Fibroblast of pulmonary artery (primary cell): ENCODE results near the gene SLC25A39.

Experiments used
- DNase-seq: peaks from one replicate; pipeline ENCODE4 v3.0.0-alpha.2; 2010; ENCODE audit warnings: low read depth
- H3K4me3 ChIP-seq: replicated peaks from 2 replicates; pipeline ENCODE4 v1.5.1; 2011; ENCODE audit warnings: low read depth, mild to moderate bottlenecking, control low read depth, low read length, moderate library complexity
- TF ChIP-seq, protein P1 (sequence below): IDR thresholded peaks from 2 replicates; pipeline ENCODE4 v1.5.1; 2011; ENCODE audit warnings: mild to moderate bottlenecking, control low read depth, low read length, inconsistent platforms; ENCODE audit errors: missing control alignments

Gene SLC25A39

DNA sequence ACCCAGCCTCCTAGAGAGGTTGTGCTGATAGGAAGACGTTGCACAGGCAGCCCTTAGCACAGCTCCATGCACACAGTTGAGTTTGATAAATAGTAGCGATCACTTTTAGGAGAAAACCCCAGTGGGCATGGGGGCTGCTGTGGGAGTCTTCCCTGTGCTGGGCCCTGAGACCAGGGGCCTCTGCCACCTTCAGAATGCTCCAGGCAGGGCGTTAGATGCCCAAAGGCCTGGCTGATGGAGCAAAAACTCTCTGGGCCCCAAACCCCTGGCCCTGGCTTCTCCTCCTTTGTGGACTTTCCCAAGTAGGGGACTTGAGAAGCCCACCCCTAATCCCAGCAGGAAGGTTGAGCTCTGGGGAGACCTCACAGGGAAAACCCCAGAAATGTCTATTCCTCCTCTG lies 42.4 kb downstream of the SLC25A39 start:
- H3K4me3 ChIP-seq: no peak overlapping the region
- DNase-seq: no peak
- TF ChIP-seq, protein P1, sequence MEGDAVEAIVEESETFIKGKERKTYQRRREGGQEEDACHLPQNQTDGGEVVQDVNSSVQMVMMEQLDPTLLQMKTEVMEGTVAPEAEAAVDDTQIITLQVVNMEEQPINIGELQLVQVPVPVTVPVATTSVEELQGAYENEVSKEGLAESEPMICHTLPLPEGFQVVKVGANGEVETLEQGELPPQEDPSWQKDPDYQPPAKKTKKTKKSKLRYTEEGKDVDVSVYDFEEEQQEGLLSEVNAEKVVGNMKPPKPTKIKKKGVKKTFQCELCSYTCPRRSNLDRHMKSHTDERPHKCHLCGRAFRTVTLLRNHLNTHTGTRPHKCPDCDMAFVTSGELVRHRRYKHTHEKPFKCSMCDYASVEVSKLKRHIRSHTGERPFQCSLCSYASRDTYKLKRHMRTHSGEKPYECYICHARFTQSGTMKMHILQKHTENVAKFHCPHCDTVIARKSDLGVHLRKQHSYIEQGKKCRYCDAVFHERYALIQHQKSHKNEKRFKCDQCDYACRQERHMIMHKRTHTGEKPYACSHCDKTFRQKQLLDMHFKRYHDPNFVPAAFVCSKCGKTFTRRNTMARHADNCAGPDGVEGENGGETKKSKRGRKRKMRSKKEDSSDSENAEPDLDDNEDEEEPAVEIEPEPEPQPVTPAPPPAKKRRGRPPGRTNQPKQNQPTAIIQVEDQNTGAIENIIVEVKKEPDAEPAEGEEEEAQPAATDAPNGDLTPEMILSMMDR: no peak

DNA sequence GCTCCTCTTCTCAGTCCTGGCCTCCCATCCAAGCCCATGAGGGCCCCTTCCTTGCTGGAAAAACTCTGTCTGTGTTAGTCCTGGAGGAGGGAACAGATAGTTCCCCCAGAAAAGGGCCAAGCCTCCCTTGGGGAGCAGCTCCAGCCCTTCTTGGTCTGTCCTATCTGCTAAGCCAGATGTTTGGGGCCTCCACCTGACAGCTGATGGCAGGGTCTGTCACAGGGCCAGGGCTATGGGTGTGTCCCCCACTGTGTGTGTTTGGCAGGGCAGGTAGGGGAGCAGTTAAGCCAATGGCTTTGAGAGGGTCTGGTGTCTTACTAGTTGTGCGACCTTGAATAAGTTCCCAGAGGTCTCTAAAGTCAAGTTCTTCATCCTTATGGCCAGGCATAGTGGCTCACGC lies 43.1 kb downstream of the SLC25A39 start:
- TF ChIP-seq, protein P1: no peak
- no peak overlapping the region for H3K4me3 ChIP-seq
- no peak for DNase-seq

DNA sequence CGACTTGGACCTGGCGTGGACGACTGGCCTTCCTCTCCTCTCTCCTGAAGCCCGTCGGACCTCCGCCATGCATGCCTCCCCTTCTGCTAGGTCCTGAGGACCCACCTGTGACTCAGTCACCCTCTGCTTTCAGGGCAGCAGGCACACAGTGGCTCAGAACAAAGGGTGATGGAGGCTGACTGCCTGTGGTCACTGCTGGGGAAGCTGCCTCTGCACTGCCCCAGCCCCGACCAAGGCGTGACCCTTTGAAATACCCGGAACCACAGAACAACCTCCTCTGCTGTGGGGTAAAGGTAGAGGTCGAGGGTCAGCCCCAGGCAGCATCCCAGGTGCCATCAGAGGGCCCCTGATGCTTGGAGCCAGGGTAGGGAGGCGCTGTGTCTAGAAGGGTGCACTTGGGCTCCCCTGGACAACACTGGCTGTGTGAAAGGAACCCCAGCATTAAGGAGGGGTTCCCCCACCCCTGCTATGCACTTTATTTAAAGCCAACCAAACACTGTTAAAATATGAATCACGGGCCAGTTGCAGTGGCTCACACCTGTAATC lies 44.2 kb downstream of the SLC25A39 start:
- no peak for DNase-seq
- TF ChIP-seq, protein P1: no peak
- H3K4me3 ChIP-seq: no peak overlapping the region

DNA sequence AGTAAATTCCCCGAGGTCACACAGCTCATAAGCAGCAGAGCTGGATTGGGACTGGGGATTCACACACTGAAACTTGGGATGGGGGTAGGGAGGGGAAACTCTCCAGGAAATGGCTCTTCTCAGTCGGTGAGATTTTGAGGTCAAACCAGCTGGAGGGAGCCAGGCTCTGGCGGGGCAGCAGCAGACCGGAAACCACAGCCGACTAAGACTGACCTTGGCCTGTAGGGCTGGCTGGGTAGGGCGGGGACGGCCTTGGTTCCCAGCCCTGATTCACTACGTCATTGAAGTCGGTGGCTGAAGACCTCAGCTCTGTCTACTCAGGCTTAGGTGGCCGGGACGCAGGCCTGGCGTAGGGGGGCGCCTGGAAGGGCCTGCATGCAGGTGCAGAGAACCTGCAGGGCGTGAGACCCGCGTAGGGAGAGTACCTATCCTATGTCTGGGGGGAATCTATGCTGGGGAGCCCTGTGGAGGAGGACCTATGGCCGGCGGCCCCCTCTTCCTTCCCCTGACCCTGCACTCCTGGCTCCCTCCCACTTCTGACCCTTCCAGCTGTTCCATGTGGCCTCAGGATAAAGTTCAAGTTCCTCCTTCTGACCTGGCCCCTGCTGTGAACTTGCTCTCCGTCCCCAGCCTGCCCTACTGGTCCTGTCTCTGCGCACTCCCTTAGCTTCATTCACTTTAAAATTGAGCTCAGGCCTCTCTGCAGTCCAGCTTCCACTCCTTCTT lies 44.8 kb downstream of the SLC25A39 start:
- no peak overlapping the region for H3K4me3 ChIP-seq
- peak; percentile 85 for DNase-seq
- TF ChIP-seq, protein P1: no peak

DNA sequence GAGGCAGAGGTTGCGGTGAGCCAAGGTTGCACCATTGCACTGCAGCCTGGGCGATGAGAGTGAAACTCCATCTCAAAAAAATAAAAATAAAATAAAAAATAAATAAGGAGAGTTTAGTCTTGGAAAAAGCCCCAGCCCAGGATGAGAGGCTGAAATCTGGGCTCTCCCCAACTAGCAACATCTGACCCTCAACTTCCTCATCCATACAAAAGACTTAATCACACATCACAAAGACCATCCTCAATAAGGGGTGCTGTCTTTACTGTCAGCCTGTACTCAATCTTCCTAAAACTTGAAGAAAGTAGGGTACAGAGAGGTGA lies 45.3 kb downstream of the SLC25A39 start:
- TF ChIP-seq, protein P1: no peak
- DNase-seq: no peak

DNA sequence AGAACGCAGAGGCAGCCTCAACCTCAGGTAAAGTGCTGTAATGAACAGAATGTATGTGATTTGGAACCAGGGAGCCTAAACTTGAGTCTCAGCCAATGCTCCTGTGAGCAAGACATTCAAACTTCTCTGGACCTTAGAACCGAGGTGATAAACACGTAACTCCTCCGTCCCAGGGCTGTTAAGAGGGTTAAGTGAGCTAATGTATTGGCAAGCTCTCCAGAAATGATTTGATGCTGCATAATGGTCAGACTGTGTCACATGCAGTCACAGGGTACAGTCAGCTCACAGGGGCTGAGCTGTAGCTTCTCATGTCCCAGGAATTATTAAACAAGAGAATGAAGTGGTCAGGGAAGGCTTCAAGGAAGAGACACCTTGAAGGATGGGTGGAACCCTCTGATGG lies 46.6 kb downstream of the SLC25A39 start:
- TF ChIP-seq, protein P1: no peak
- peak; percentile 27 for DNase-seq

More for the DNA sequence above, 45.3 kb downstream of the SLC25A39 start:
- no peak overlapping the region for H3K4me3 ChIP-seq

DNA sequence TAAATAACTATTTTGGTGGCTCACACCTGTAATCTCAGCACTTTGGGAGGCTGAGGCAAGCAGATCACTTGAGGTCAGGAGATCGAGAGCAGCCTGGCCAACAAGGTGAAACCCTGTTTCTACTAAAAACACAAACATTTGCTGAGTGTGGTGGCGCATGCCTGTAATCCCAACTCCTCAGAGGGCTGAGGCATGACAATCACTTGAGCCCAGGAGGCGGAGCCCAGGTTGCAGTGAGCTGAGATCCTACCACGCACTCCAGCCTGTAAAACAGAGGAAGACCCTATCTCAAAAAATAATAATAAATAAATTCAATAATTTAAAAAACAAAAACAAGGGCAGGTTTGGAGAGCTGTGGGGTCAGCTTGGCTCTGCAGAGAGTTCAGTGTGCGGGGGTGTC lies 51.0 kb downstream of the SLC25A39 start:
- H3K4me3 ChIP-seq: no peak overlapping the region
- TF ChIP-seq, protein P1: no peak
- DNase-seq: no peak

More for the DNA sequence above, 46.6 kb downstream of the SLC25A39 start:
- H3K4me3 ChIP-seq: no peak overlapping the region
